ENCODE data around the gene RUNX2. TPM values are rescaled to one million over a fixed set of nuclear protein-coding genes. Genes with fewer than 3 reads are reported as not detected.
"Not testable (repeated sequence)": the region's sequence is repeated elsewhere in the genome, so short reads cannot be mapped to it uniquely, and the experiment has no call there.

RUNX2 gene
- total and polyA plus RNA-seq, 8 donors, result 0.80 to 18.7 (median 2.7) TPM; not detected in 1

DNA sequence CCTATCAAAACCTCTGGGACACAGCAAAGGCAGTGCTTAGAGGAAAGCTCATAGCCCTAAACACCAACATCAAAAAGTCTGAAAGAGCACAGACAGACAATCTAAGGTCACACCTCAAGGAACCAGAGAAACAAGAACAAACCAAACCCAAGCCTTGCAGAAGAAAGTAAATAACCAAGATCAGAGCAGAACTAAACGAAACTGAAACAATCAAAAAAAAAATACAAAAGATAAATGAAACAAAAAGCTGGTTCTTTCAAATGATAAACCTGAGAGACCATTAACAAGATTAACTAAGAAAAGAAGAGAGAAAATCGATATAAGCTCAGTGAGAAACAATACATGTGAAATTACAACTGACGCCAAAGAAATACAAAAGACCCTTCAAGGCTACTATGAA, 34.8 kb upstream of the RUNX2 start:
- TF ChIP-seq POLR2AphosphoS5 (IDR thresholded peaks at IDR 0.05) (no peak), EP300 (IDR thresholded peaks at IDR 0.05) (no peak), POLR2A (IDR thresholded peaks at IDR 0.05) (no peak)
- TF ChIP-seq, protein P1, sequence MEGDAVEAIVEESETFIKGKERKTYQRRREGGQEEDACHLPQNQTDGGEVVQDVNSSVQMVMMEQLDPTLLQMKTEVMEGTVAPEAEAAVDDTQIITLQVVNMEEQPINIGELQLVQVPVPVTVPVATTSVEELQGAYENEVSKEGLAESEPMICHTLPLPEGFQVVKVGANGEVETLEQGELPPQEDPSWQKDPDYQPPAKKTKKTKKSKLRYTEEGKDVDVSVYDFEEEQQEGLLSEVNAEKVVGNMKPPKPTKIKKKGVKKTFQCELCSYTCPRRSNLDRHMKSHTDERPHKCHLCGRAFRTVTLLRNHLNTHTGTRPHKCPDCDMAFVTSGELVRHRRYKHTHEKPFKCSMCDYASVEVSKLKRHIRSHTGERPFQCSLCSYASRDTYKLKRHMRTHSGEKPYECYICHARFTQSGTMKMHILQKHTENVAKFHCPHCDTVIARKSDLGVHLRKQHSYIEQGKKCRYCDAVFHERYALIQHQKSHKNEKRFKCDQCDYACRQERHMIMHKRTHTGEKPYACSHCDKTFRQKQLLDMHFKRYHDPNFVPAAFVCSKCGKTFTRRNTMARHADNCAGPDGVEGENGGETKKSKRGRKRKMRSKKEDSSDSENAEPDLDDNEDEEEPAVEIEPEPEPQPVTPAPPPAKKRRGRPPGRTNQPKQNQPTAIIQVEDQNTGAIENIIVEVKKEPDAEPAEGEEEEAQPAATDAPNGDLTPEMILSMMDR (IDR thresholded peaks at IDR 0.05), result no peak
- intact Hi-C loops (cut with DNase I; ENCODE audit: low total_unique reads), result no loop called here
- WGBS, 5 donors, result 37 to 64% (median 51%) methylated on average over 3 of the region's 3 CpGs
- no peaks in the 10 kb centered on the region for H3K9me3 ChIP-seq
- H3K27me3 ChIP-seq, result no peaks in the 10 kb centered on the region
- no peaks in the 10 kb centered on the region for H3K36me3 ChIP-seq
- DNase-seq, result no peak
- no peak overlapping the region for H3K4me3 ChIP-seq
- H3K4me1 ChIP-seq, result no peaks in the 10 kb centered on the region
- no peak overlapping the region for H3K27ac ChIP-seq

DNA sequence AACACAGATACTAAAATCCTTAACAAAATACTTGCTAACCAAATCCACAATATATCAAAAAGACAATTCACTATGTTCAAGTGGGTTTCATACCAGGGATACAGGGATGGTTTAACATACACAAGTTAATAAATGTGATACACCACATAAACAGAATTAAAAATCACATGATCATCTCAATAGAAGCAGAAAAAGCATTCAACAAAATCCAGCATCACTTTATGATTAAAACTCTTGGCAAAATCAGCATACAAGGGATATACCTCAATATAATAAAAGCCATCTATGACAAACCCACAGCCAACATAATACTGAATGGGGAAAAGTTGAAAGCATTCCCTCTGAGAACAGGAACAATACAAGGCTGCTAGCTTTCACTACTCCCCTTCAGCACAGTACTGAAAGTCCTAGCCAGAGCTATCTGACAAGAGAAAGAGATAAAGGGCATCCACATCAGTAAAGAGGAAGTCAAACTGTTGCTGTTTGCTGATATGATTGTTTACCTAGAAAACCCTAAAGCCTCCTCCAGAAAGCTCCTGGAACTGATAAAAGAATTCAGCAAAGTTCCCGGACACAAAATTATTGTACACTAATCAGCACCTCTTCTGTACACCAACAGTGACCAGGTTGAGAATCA, 33.9 kb upstream of the RUNX2 start:
- H3K36me3 ChIP-seq; intact Hi-C loops (cut with DNase I; ENCODE audit: low total_unique reads); H3K4me1 ChIP-seq; H3K4me3 ChIP-seq; H3K9me3 ChIP-seq; H3K27me3 ChIP-seq; DNase-seq; H3K27ac ChIP-seq: not testable (repeated sequence)
- whole genome bisulfite sequencing, 5 donors, result 43 to 74% (median 53%) methylated on average over 1 of the region's 1 CpG

DNA sequence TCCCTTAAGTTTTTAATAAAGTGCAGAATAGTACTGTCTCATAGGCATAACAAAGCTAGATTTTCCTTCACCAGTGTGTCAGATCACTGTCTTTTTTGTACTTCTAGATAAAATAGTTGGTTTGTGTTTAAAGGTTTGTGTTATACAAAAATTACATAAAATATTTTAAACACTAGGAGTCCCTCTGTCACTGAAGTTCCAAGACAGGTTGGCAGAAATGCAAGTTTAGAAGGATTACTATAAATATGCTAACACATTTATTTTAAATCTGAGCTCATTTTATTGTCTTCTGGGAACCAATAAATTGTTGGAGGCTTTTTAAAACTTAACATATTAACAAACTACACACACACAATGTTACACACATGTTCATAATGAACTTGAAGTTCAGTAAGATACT, 30.8 kb upstream of the RUNX2 start:
- intact Hi-C loops (cut with DNase I; ENCODE audit: low total_unique reads), result no loop called here
- no peak for DNase-seq
- no peaks in the 10 kb centered on the region for H3K27me3 ChIP-seq
- H3K36me3 ChIP-seq, result no peaks in the 10 kb centered on the region
- TF ChIP-seq EP300 (IDR thresholded peaks at IDR 0.05), result no peak
- TF ChIP-seq POLR2A (IDR thresholded peaks at IDR 0.05), result no peak
- TF ChIP-seq, protein P1 (IDR thresholded peaks at IDR 0.05), result no peak
- TF ChIP-seq POLR2AphosphoS5 (IDR thresholded peaks at IDR 0.05), result no peak
- H3K4me1 ChIP-seq, result no peaks in the 10 kb centered on the region
- H3K4me3 ChIP-seq, result no peak overlapping the region
- H3K27ac ChIP-seq, result no peak overlapping the region
- no peaks in the 10 kb centered on the region for H3K9me3 ChIP-seq

DNA sequence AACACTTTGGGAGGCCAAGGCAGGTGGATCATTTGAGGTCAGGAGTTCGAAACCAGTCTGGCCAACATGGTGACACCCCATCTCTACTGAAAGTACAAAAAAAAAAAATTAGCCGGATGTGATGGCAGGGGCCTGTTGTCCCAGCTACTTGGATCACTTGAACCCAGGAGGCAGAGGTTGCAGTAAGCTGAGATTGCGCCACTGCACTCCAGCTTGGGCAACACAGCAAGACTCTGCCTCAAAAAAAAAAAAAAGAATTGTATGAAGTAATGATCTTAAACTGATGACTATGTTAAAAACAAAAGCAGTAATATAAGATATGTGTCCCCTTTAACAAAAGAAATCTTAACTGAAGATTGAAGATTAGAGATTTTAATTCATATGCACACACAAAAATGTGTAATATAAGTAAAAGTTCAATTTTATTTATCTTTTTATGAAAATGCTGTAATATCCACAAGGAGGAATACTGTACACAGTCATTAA, 29.0 kb upstream of the RUNX2 start:
- Histone ChIP-seq H3K27ac (no peak overlapping the region), H3K36me3 (no peaks in the 10 kb centered on the region), H3K4me3 (no peak overlapping the region), H3K27me3 (no peaks in the 10 kb centered on the region), H3K9me3 (no peaks in the 10 kb centered on the region), H3K4me1 (no peaks in the 10 kb centered on the region)
- intact Hi-C loops (cut with DNase I; ENCODE audit: low total_unique reads), result no loop called here
- 97 to 99% (median 97%) methylated on average over 3 of the region's 3 CpGs for WGBS, 5 donors
- DNase-seq, result no peak
- TF ChIP-seq POLR2AphosphoS5 (IDR thresholded peaks at IDR 0.05) (no peak), POLR2A (IDR thresholded peaks at IDR 0.05) (no peak), EP300 (IDR thresholded peaks at IDR 0.05) (no peak)
- TF ChIP-seq, protein P1 (IDR thresholded peaks at IDR 0.05), result no peak

DNA sequence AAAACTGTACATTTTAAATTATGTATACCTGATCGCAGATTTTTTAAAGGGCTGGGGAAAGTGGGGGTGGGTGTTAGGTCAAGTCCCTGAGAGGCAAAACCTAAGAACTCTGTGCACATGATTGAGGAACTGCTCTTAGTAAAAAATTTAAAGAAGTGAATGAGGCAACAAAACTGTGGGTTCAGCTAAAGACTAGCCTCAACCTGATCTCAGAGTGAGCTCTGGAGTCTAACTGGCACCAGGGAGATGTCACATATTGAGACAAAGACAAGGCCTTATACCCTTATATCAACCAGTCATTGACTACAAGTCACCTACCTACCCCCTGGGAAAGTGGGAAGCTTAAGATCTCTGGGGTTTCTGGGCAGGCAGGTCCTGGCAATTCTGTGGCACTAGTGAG, 27.4 kb upstream of the RUNX2 start:
- Histone ChIP-seq H3K4me1 (no peaks in the 10 kb centered on the region), H3K27me3 (no peaks in the 10 kb centered on the region), H3K9me3 (no peaks in the 10 kb centered on the region), H3K4me3 (no peak overlapping the region), H3K36me3 (no peaks in the 10 kb centered on the region), H3K27ac (no peak overlapping the region)
- intact Hi-C loops (cut with DNase I; ENCODE audit: low total_unique reads), result no loop called here
- 89 to 100% (median 96%) methylated on average over 1 of the region's 1 CpG for WGBS, 5 donors
- DNase-seq, result no peak
- TF ChIP-seq POLR2A (IDR thresholded peaks at IDR 0.05), result no peak
- no peak for TF ChIP-seq POLR2AphosphoS5 (IDR thresholded peaks at IDR 0.05)
- TF ChIP-seq EP300 (IDR thresholded peaks at IDR 0.05), result no peak
- TF ChIP-seq, protein P1 (IDR thresholded peaks at IDR 0.05), result no peak

All from stomach (tissue), 9 donors.